Left cardiac atrium (tissue), 4 donors: ENCODE measurements around the gene EMP1. TPM values are rescaled to one million over a fixed set of nuclear protein-coding genes. Genes with fewer than 3 reads are reported as not detected.

ENCODE experiments used
- ATAC-seq, 2 donors: fragments of 200-7000 bp; cut with Tn5 transposase; one replicate each; pipeline ENCODE4 v1.9.1; 2020; ENCODE audit warnings: mild to moderate bottlenecking in 2 of 2, moderate library complexity in 2 of 2
- DNase-seq: peaks from one replicate; pipeline ENCODE4 v3.0.0-alpha.2; 2020
- intact Hi-C, 2 donors: fragments of 100-400 bp; cut with DNase I; formaldehyde crosslinking; loops; one replicate each; pipeline versions ENCODE4 v1.14.1 to v1.15.1; 2022 to 2023
- total RNA-seq, 2 donors: library from RNA; stranded (reverse); fragmentation: NEBNext Ultra II Directional; extraction: Animal tissue kit (Norgen Biotek cat#: 25700); gene quantifications; one replicate each; pipeline ENCODE4 v1.2.1, GENCODE V29; 2021
- donor health status: DM: no; HTN: yes; CAD: no.
- donor health status: DM: no; HTN: yes; CAD: no; lungs with severe emphysema.
- donor health status: DM: yes; HTN: yes; CAD: no.
- donor health status: Dilated cardiomyopathy.

Gene EMP1
- total RNA-seq, 2 donors from 2014 or later = 304 to 477 TPM

GRCh38 chr12:13170892-13171490 is 25.5 kb upstream of the EMP1 start:
- intact Hi-C loops = no loop called here
- ATAC-seq (no peak), DNase-seq (no peak)

- intact Hi-C loops = no loop called here
- ATAC-seq (peak; percentile 78 to 86), DNase-seq (peak; percentile 45)
Observed at GRCh38 chr12:13171921-13172859, 24.3 kb upstream of the EMP1 start.

- intact Hi-C loops = no loop called here
- peak; percentile 76 for DNase-seq
- peak; percentile 79 to 92 for ATAC-seq
Observed at GRCh38 chr12:13173012-13173932, 23.3 kb upstream of the EMP1 start.

- ATAC-seq = no peak
- intact Hi-C loops = no loop called here
Observed at GRCh38 chr12:13175499-13175898, 21.0 kb upstream of the EMP1 start.

GRCh38 chr12:13176256-13176655 is 20.3 kb upstream of the EMP1 start:
- DNase-seq (no peak), ATAC-seq (no peak)
- intact Hi-C loops = no loop called here

More at GRCh38 chr12:13175499-13175898, 21.0 kb upstream of the EMP1 start:
- no peak for DNase-seq

- DNase-seq (no peak), ATAC-seq (no peak)
- intact Hi-C loops = no loop called here
Observed at GRCh38 chr12:13177373-13177772, 19.2 kb upstream of the EMP1 start.

- ATAC-seq = no peak
- intact Hi-C loops = no loop called here
- DNase-seq = no peak
Observed at GRCh38 chr12:13177906-13178305, 18.6 kb upstream of the EMP1 start.

GRCh38 chr12:13178568-13179210 is 17.8 kb upstream of the EMP1 start:
- ATAC-seq (peak; percentile 79 to 81), DNase-seq (peak; percentile 65)
- intact Hi-C loops = no loop called here

- intact Hi-C loops = no loop called here
- ATAC-seq (peak; percentile 91 to 95), DNase-seq (peak; percentile 71)
Observed at GRCh38 chr12:13179211-13180074, 17.1 kb upstream of the EMP1 start.

- DNase-seq (no peak), ATAC-seq (no peak)
- intact Hi-C loops = no loop called here
Observed at GRCh38 chr12:13181375-13182070, 15.0 kb upstream of the EMP1 start.

- ATAC-seq (no peak), DNase-seq (no peak)
- intact Hi-C loops = no loop called here
Observed at GRCh38 chr12:13182881-13183280, 13.6 kb upstream of the EMP1 start.

GRCh38 chr12:13183620-13184019 is 12.9 kb upstream of the EMP1 start:
- intact Hi-C loops = no loop called here
- no peak for DNase-seq
- no peak for ATAC-seq

- intact Hi-C loops = no loop called here
- no peak for ATAC-seq
- DNase-seq = no peak
Observed at GRCh38 chr12:13186302-13186701, 10.2 kb upstream of the EMP1 start.

- no peak for DNase-seq
- intact Hi-C loops = no loop called here
- peak; percentile 63 to 73 for ATAC-seq
Observed at GRCh38 chr12:13187399-13187798, 9.1 kb upstream of the EMP1 start.

GRCh38 chr12:13189264-13189663 is 7.3 kb upstream of the EMP1 start:
- ATAC-seq = peak; percentile 45 to 64
- intact Hi-C loops = no loop called here

GRCh38 chr12:13190275-13190674 is 6.3 kb upstream of the EMP1 start:
- intact Hi-C loops = no loop called here
- DNase-seq = no peak
- ATAC-seq = no peak

More at GRCh38 chr12:13189264-13189663, 7.3 kb upstream of the EMP1 start:
- DNase-seq = no peak

- intact Hi-C loops = no loop called here
- ATAC-seq = no peak
- DNase-seq = no peak
Observed at GRCh38 chr12:13192719-13193118, 3.8 kb upstream of the EMP1 start.
